ENCODE data around the gene RCN2.

RCN2 gene

DNA sequence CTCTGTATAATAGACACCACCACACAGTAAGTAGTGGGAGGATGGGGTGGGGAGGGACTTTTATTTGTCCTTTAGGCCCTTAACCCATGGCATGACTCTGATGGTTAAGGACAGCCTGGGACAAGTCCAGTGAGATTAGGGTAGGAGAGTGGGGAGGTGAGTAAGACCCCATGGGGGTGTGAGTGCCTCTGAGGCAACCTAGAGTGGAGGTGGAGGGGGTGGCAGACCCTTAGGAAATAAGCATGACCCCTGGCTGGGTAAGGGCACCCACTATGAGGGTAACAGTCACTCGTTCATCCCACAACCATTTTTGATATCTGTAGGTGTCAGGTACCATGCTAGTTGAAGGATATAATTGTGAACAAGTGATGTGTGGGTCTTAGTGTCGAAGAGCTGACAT is 42.4 kb downstream of the RCN2 start (continued):
- TF ChIP-seq CSRNP3 (CRISPR knock-in tag; IDR thresholded peaks at IDR 0.05) (no peak), CREB5 (CRISPR knock-in tag; IDR thresholded peaks at IDR 0.05; ENCODE audit: low read depth) (no peak)

DNA sequence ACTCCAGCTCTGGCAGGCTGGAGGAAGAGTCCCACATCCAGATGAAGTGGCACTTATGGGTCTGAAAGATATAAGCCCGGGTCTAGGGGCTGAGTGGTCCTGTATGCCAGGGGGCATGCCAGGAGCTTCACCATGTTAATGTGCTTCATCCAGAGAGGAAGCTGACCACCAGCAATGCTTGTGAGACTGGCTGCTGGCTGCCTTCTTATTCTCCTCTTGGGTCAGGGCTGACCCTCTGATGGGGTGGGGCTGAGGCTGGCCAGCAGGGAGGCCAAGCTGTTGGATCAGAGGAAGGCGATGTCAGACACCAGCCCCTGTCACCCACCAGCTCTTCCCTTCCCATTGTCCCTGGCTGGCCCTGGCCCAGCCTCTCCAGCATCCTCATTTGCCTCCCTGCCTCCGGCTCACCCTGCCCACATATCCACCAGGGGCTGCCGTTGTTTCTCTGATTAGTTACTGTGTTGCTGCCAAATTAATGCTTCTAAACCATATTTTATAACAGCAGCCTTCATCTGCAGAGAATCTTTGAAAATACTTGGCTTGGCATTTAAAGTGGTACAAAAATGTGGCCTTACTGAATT is 43.0 kb downstream of the RCN2 start:
- no peak for ATAC-seq
- no peak for TF ChIP-seq ZNF8 (CRISPR knock-in tag; IDR thresholded peaks at IDR 0.05)
- TF ChIP-seq PATZ1 (CRISPR knock-in tag; IDR thresholded peaks at IDR 0.05; ENCODE audit: borderline replicate concordance), result no peak
- no peak for TF ChIP-seq ZC3H10 (CRISPR knock-in tag; IDR thresholded peaks at IDR 0.05)
- TF ChIP-seq, protein P1, sequence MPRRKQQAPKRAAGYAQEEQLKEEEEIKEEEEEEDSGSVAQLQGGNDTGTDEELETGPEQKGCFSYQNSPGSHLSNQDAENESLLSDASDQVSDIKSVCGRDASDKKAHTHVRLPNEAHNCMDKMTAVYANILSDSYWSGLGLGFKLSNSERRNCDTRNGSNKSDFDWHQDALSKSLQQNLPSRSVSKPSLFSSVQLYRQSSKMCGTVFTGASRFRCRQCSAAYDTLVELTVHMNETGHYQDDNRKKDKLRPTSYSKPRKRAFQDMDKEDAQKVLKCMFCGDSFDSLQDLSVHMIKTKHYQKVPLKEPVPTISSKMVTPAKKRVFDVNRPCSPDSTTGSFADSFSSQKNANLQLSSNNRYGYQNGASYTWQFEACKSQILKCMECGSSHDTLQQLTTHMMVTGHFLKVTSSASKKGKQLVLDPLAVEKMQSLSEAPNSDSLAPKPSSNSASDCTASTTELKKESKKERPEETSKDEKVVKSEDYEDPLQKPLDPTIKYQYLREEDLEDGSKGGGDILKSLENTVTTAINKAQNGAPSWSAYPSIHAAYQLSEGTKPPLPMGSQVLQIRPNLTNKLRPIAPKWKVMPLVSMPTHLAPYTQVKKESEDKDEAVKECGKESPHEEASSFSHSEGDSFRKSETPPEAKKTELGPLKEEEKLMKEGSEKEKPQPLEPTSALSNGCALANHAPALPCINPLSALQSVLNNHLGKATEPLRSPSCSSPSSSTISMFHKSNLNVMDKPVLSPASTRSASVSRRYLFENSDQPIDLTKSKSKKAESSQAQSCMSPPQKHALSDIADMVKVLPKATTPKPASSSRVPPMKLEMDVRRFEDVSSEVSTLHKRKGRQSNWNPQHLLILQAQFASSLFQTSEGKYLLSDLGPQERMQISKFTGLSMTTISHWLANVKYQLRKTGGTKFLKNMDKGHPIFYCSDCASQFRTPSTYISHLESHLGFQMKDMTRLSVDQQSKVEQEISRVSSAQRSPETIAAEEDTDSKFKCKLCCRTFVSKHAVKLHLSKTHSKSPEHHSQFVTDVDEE (CRISPR knock-in tag; IDR thresholded peaks at IDR 0.05), result no peak
- TF ChIP-seq ISL1 (CRISPR knock-in tag; IDR thresholded peaks at IDR 0.05), result no peak
- TF ChIP-seq TOX (CRISPR knock-in tag; IDR thresholded peaks at IDR 0.05; ENCODE audit: borderline replicate concordance), result no peak
- TF ChIP-seq ZNF565 (CRISPR knock-in tag; conservative IDR thresholded peaks at IDR 0.05; ENCODE audit: low read depth), result no peak

DNA sequence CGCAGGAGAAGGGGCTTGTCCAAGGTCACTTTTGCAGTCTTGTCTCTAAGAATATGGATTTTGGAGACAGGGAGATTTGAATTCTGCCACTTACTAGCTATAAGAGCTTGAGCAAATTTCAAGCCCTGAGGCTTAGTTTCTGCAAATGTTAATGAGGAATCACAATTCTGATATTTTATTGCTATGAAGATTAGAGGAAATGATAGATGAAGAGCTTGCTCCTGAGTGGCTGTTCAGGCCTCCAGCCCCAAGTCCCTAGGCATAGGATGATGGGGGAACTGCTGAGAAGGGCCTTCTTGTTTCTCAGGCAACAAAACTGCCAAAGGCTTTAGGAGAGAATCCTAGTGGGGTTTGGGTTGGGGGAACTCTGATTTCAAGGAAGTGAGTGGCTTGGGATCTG is 44.6 kb downstream of the RCN2 start:
- TF ChIP-seq ZNF70 (CRISPR knock-in tag; IDR thresholded peaks at IDR 0.05), result no peak
- no peak for TF ChIP-seq PATZ1 (CRISPR knock-in tag; IDR thresholded peaks at IDR 0.05; ENCODE audit: borderline replicate concordance)
- no peak for TF ChIP-seq POU6F1 (CRISPR knock-in tag; IDR thresholded peaks at IDR 0.05; ENCODE audit: borderline replicate concordance, low read depth)
- TF ChIP-seq, protein P1 (CRISPR knock-in tag; IDR thresholded peaks at IDR 0.05), result no peak
- no peak for TF ChIP-seq PPARA (CRISPR knock-in tag; IDR thresholded peaks at IDR 0.05; ENCODE audit: borderline replicate concordance)
- TF ChIP-seq TCF4 (CRISPR knock-in tag; IDR thresholded peaks at IDR 0.05; ENCODE audit: borderline replicate concordance), result no peak
- no peak for TF ChIP-seq ISL1 (CRISPR knock-in tag; IDR thresholded peaks at IDR 0.05)
- TF ChIP-seq CREB5 (CRISPR knock-in tag; IDR thresholded peaks at IDR 0.05; ENCODE audit: low read depth), result no peak
- no peak for TF ChIP-seq CSRNP3 (CRISPR knock-in tag; IDR thresholded peaks at IDR 0.05)
- TF ChIP-seq ZNF8 (CRISPR knock-in tag; IDR thresholded peaks at IDR 0.05), result no peak
- TF ChIP-seq CSDC2 (CRISPR knock-in tag; IDR thresholded peaks at IDR 0.05), result no peak
- ATAC-seq, result no peak

Measured in SK-N-SH treated with all-trans-retinoic acid at 6 μM for 48 hours (cell line).